ENCODE data around the gene RASGEF1B.
"Not testable (repeated sequence)": the region's sequence is repeated elsewhere in the genome, so short reads cannot be mapped to it uniquely, and the experiment has no call there.

The RASGEF1B gene

DNA sequence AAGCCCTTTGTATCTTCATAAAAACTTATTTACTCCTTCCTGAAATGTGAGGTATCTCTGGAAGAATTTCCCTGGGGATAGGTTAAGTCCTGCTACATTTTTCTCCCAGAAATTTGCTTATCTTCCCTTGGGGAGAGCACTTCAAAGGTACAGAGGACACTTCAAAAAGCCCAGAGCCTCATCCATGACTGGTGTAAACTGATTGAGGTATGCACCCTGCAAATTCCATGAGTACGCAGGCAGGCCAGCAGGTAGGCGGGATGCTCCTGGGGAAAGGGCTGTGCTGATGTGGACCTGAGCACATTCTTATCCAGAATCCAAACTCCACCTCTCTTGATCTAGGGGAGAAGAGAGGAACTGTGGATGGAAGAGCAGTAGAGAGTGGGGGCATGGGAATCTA lies 26.3 kb upstream of the RASGEF1B start:
- no peak for DNase-seq

DNA sequence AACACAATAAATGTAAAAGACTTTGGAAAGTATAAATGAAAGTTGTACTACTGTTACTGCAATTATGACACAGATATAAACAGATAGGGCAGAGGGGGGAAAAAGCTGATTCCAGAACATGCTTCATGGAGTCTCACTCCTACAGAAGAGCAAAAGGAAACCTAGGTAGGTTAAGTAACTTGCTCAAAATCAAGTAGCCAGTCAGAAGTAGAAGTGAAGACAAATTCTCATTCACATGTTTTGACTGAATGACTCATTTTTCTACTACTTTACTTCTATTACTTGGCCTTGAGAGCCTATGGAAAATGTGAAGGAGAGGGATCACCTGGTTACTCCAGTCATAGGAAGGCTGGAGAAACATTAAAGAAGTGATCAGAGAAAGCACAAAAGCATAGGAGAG lies 23.6 kb upstream of the RASGEF1B start:
- DNase-seq = no peak

DNA sequence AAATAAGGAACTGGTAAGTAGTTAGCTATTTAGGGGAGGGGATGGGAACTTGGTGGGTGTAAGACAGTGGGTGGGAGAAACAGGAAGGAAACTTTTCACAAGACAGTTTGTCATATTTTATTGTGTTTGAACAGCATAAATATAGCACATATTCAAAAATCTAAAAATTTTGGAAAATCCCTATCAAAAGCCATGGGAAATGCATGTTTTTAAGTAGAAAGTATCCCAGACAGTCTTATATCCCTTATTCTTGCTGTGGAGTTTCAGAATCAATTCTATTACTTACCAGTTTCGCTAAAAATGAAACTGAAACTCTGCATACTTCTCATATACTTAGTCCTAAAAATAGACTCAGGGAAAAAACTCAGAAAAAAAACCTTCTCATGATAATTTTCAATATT lies 22.3 kb upstream of the RASGEF1B start:
- no peak for DNase-seq

DNA sequence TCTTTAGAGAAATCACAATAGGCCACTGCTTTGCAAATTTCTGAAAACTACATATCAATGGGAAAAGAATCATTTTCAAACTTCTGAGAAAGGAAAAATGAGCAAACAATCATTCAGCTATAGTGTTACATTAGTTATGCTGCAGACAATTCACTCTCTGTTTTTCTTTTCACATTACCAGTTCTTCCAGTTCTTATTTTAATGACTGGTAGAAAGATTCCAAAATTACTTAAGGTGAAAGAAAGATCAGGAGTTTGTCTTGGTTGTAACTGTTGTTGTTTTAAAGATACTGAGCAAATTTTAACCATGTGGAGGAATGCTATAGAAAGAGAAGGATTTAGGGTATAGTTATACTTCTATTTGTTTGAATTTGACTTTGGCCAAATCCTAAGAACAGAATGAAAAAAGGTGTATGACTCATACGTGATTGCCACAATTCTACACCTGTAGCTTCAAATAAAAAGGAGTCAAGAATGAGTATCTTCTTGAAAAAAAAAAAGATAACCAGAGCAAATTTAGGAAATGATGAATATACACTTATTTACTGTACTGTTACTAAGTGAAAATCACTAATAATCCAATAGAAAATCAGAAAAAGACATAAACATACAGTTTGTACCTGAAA lies 21.0 kb upstream of the RASGEF1B start:
- no peak for DNase-seq

GRCh38 chr4:81491943-81492342 lies 20.2 kb upstream of the RASGEF1B start:
- DNase-seq = no peak

- no peak for DNase-seq
These were observed 18.9 kb upstream of the RASGEF1B start for GRCh38 chr4:81490403-81491160.

DNA sequence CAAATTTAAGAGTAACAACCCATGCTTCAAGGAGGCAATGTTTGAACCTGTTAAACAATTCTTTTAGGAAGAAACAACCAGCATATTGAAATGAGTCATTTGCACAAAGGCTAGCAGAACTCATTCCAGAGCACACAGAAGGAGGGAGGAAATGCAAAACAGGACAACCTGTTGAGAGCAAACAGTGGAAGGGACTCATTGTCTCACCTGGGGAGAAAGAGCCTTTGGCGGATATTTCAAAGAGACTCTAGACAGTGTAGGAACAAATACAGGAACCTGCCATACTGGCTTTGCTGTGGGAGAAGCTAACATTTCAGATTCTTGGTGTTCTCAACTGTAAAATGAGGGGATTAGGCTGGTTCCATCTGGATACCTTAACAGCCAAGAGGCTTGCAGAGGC lies 14.8 kb upstream of the RASGEF1B start:
- no peak for DNase-seq

DNA sequence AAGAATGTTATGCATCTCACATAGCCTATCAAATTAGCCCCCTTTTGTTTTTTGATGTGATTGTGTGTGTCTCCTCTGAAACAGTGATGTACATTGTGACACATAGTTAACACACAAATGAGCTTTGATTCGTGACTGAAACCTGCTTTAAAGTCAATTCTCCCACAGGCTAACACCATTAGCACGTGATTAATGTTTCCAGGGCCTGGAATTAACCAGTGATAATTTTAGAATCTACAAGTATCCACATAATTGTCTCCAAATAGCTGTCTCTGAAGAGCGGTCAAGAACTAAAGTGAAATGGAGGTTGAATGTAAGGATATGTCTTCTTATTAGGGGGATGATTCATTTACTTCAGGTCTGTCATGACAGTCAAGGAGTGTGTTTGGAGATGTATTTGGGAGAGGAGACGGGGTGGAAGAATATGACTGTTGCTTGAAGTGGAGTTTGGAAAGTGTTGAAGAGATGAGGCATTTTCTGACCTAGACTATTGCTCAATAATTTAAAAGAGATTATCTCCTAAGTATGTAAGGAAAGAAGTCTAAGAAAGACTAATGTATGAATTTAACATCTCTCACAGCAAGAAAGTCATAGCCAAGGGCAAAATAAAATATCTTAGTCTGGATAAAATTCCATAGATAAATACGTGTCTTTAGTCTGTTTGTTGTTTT lies 13.7 kb upstream of the RASGEF1B start:
- DNase-seq = no peak

- DNase-seq = no peak
These were observed 10.6 kb upstream of the RASGEF1B start for GRCh38 chr4:81482326-81482725.

DNA sequence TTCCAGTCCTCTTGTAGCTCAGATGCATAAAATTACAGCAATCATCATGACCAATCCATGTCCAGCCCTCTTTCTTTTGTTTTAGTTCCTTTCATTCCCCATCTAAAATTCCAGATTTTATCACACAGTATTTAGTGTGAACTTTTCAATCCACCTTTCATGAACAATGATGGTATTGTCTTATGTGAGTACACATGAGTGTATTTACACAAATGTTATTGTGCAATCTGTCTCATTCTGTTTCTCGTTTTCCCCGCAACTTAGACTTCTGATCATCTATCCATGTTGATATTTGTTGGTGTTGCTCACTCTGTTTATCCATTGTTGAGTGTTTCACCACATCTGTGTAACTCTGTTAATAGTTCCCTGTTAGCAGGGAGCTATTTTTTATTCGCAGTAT lies 9.4 kb upstream of the RASGEF1B start:
- DNase-seq = no peak

DNA sequence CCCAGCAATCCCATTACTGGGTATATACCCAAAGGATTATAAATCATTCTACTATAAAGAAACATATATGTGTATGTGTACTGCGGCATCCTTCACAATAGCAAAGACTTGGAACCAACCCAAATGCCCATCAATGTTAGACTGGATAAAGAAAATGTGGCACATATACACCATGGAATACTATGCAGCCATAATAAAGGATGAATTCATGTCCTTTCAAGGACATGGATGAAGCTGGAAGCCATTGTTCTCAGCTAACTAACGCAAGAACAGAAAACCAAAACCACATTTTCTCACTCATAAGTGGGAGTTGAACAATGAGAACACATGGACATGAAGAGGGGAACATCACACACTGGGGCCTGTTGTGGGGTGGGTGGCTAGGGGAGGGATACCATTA lies 7.9 kb upstream of the RASGEF1B start:
- DNase-seq = not testable (repeated sequence)

DNA sequence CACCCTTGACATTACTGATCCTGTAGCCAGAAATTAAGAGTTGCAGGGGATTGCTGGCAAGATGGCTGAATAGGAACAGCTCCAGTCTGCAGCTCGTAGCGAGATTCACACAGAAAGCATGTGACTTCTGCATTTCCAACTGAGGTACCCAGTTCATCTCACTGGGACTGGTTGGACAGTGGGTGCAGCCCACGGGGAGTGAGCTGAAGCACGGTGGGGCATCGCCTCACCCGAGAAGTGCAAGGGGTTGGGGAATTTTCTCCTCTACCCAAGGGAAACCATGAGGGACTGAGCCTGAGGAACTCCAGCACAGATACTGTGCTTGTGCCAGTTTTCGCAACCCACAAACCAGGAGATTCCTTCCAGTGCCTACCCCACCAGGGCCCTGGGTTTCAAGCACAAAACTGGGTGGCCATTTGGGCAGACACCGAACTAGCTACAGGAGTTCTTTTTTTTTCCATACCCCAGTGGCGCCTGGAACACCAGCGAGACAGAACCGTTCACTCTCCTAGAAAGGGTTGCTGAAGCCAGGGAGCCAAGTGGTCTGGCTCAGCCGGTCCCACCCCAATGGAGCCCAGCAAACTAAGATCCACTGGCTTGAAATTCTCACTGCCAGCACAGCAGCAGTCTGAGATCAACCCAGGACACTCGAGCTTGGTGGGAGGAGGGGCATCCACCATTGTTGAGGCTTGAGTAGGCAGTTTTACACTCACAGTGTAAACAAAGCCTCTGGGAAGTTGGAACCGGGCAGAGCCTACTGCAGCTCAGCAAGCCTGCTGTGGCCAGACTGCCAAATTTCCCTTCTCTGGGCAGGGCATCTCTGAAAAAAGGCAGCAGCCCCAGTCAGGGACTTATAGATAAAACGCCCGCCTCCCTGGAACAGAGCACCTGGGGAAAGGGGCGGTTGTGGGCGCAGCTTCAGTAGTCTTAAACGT lies 1.9 kb upstream of the RASGEF1B start:
- DNase-seq = not testable (repeated sequence)

GRCh38 chr4:81472281-81473182 lies 825 bp upstream of the RASGEF1B start:
- peak; percentile 52 for DNase-seq

DNA sequence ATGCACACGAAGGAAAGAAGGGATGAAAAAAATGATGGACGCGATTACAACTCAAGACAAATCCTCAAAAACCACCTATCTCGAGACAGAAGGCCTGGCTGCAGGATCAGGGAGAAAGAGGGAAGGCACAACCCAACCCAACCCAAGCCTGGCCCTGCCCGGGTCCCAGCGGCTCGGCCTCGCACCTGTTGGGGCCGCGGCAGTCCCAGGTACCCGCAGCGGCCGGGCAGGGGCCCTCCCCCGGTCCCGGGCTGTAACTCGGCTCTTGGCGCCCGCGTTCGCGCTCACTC lies 464 bp downstream of the RASGEF1B start:
- no peak for DNase-seq

GRCh38 chr4:81470456-81471297 lies 1.0 kb downstream of the RASGEF1B start:
- DNase-seq = peak; percentile 49

DNA sequence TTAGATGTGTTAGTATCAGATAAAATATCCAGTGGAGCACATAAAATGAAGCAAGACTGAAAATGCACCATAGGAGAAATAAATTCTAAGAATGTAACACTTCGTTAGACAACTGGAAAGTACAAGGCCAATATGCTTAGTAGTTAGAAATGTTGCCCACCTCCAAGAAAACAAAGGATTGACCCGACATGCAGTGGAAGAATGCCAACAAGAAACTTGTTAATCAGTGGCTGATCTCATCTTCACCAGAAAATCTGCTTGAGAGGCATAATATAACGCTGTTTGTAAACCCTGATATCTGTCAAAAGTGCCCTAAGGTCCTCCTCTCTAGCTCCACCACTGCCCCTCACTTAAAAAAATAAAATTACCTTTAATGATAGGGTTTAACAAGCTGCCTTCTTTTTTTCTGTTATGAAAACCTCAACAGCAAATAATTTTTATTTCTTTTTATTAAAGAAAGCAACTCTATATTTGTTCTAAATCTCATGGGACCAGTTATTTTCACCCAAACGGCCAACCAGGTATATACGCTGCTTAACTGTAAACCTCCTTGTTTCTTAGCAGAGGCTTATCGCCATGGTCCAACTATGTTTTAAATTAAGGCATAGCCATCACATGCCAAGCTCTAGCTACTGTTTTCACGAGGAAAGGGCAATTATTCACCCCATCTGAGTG lies 1.8 kb downstream of the RASGEF1B start:
- DNase-seq = no peak

DNA sequence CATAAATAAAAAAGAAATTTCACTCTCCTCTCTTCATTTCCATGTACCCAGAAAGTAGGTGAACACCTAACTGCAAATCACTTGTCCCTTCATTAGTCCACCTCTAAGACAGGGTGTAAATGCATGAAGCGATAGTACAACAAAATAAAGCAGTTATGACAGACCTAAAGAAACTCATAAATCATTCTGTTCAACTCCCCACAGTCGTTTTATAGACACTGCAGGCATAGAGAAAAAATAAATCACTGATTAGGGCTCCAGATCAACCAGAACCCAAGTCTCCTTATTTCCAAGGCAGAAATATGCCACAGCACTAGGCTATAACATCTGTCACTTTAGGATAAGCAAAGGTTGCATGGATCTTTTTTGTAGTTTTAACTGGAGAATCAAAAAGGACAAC lies 3.0 kb downstream of the RASGEF1B start:
- DNase-seq = no peak

- DNase-seq = no peak
These were observed 4.1 kb downstream of the RASGEF1B start for GRCh38 chr4:81467672-81467964.

DNA sequence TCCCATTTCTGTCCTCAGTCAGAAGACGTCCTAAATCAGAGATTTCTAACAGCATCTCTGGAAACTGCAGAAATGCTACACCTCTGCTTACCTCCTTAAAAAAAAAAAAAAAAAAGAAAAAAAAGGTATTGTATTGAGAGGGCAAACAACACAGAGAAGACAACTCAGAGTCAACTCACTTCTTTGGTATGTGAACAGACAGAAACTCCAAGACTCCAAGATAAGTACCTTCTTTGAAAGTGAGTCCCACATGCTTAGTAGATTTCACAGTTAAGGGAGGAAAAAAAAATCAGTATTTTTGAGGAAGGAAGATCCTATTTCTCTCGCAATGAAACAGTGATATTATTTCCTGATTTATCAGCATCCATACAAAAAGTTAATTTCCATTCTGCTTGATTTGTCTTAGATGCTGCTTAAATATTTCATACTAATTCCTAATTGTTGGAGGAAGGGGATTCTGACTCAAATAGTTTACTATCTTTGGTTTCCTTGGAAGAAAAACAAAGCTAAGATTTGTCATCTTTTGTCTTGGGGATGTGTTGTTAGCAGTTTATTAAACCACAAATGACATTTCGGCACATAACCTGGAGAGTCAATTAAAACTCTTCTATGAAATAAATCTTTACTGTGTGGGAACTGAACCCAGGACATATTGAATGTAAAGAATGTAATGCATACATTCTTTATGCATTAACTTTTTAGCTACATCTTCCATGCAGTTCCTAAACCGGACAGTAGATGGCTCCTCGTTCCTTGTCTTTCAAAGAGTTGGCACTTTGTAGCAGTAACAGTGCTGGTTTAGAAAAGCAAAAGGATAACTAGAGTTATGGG lies 4.7 kb downstream of the RASGEF1B start:
- DNase-seq = peak; percentile 64
